ENCODE measurements around the gene PCDHB5.
"Not testable (repeated sequence)": the region's sequence is repeated elsewhere in the genome, so short reads cannot be mapped to it uniquely, and the experiment has no call there.

Gene PCDHB5

GRCh38 chr5:141135030-141135717 lies at the start of gene PCDHB5:
PCDHB5 (plus strand) TSS chr5:141135206; CDS start chr5:141135435, 229 bp downstream.
- H3K27ac ChIP-seq = no peak within 1 kb of the TSS
- no peak for TF ChIP-seq ZFX (IDR thresholded peaks at IDR 0.05)
- TF ChIP-seq CTCF (conservative IDR thresholded peaks at IDR 0.05) = peak; percentile 74

- TF ChIP-seq ZFX (IDR thresholded peaks at IDR 0.05) (no peak), CTCF (conservative IDR thresholded peaks at IDR 0.05) (peak; percentile 70)
- no peak within 1 kb of the TSS for H3K27ac ChIP-seq
These were observed 40.3 kb upstream of the PCDHB5 start, which contains the start of gene PCDHB2 for GRCh38 chr5:141094481-141095262. PCDHB2 (plus strand) TSS chr5:141094615; CDS start chr5:141094791, 176 bp downstream.

GRCh38 chr5:141095263-141095641 lies 39.8 kb upstream of the PCDHB5 start:
- TF ChIP-seq CTCF (conservative IDR thresholded peaks at IDR 0.05) (no peak), ZFX (IDR thresholded peaks at IDR 0.05) (no peak)
- no peak overlapping the region for H3K27ac ChIP-seq

GRCh38 chr5:141096181-141096580 lies 38.8 kb upstream of the PCDHB5 start:
- not testable (repeated sequence) for H3K27ac ChIP-seq

- H3K27ac ChIP-seq = not testable (repeated sequence)
These were observed 38.4 kb upstream of the PCDHB5 start for GRCh38 chr5:141096586-141096985.

- TF ChIP-seq ZFX (IDR thresholded peaks at IDR 0.05) (no peak), CTCF (conservative IDR thresholded peaks at IDR 0.05) (peak; percentile 85)
- H3K27ac ChIP-seq = no peak within 1 kb of the TSS
These were observed 34.7 kb upstream of the PCDHB5 start, which contains the start of gene PCDHB3 for GRCh38 chr5:141100243-141100805. PCDHB3 (plus strand) TSS chr5:141100473; CDS start chr5:141100650, 177 bp downstream.

- TF ChIP-seq CTCF (conservative IDR thresholded peaks at IDR 0.05) = no peak
- no peak for TF ChIP-seq ZFX (IDR thresholded peaks at IDR 0.05)
- no peak overlapping the region for H3K27ac ChIP-seq
These were observed 33.9 kb upstream of the PCDHB5 start for GRCh38 chr5:141101059-141101458.

- H3K27ac ChIP-seq = not testable (repeated sequence)
These were observed 32.9 kb upstream of the PCDHB5 start for GRCh38 chr5:141102070-141102469.

GRCh38 chr5:141102471-141102870 lies 32.5 kb upstream of the PCDHB5 start:
- H3K27ac ChIP-seq = not testable (repeated sequence)
